Activated CD4-positive, CD25-positive, alpha-beta regulatory T cell treated with anti-CD3 and anti-CD28 coated beads, Interleukin-2, amount 50 U/mL, for 72 hours (primary cell): ENCODE measurements around the gene ODAPH.
"Not testable (repeated sequence)": the region's sequence is repeated elsewhere in the genome, so short reads cannot be mapped to it uniquely, and the experiment has no call there.

Source experiments
- DNase-seq: peaks from one replicate; pipeline ENCODE4 v3.0.0; 2021

Gene ODAPH, protein sequence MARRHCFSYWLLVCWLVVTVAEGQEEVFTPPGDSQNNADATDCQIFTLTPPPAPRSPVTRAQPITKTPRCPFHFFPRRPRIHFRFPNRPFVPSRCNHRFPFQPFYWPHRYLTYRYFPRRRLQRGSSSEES

DNA sequence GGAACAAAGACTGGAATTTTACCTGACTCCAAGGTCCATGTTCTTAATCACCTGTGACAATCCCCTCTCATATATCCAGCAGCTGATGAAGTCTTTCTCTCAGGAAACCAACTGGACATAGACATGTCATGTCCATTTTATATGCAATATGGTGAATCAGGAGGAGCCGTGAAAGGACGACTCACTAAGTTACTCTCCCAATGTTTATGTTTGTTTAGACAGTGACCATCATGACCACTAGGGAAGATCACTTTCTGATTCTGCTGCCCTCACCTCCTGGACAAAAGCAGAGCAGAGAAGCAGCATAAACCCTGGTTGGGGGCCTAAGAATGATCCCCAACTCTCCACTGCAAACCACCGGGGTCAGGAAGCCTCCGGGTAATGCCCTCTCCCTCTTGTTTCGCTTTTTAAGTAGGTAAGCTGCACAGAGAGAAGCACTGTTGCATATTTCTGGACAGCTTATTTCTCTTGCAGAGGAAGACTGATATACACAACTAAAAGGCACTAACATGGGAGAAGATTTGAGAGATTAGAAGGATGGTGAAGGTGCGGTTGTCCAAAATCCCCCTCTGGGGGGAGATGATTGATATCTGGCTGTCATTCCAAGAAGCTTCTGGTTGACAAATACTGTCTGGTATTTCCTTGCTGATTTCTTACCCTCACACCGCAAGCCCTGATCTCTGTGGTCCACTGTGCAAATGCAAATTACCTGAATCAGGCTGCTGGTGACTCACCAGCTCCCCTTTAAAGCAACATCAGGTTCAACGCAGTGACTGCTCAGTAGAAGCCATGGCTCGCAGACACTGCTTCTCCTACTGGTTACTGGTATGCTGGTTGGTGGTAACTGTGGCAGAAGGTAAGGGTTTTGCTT lies at the start of gene ODAPH:
TSS of gene ODAPH (plus strand) at position 773 of the 871 bp plus-strand sequence. CDS start at position 790, 17 bp downstream.
- DNase-seq: peak; percentile 35

DNA sequence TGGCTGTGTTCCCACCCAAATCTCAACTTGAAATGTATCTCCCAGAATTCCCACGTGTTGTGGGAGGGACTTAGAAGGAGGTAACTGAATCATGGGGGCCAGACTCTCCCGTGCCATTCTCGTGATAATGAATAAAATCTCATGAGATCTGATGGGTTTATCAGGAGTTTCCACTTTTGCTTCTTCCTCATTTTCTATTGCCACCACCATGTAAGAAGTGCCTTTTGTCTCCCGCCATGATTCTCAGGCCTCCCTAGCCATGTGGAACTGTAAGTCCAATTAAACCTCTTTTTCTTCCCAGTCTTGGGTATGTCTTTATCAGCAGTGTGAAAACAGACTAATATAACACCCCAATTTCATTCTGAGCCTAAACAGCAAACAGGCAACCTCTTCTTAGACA lies 46.3 kb upstream of the ODAPH start:
- not testable (repeated sequence) for DNase-seq

DNA sequence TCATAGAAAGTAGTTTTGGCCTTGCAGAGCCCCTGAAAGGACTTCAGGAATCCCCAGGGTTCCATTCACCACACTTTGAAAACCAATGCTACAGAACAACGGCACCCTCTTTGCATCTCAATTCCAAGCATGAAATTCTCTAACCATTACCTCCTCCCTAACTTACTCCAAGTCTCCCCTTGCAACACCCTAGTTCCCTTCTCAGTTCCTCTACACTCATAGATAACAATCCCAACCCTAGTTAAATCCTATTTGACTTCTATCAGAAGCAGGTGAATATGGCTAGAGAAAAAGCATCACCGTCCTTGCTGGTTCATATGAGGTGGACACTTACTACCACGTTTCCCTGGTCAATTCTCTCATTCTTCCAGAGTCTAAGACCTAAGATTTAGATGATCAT lies 44.0 kb upstream of the ODAPH start:
- DNase-seq: no peak

DNA sequence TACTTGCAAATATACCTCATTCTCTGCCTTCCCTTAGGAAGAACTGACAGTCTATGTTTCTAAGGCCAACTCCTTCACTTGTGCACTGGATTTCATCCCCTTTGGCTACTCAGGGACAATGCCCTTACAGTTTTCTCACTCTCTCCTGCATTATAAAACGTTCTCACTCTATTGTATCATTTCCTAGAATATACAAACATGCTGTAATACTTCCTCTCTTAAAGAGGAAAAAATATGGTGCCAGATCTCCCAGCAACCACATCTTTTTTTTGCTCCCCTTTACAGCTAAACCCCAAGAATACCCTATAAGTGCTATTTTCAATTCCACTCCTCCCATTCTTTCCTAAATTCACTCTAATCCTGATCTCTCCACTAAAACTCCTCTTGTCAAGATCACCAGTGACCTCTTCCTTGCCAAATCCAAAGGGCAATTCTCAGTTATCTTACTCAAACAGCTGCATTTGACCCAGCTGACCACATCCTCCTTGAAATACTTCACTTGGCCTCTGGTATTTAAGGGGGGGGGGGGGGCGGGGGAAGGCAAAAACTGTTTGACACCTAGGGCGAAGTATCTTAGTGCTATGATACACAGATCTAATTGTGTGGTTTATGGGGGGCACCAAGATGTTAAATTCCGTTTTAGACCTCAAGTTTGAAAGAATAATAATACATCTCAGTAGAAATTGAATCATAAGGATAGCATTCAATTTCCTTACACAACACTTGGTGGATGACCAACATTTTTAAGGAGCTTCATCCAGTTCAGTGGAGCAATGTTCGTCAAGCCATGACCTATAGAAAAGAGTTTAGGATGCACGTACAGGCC lies 43.3 kb upstream of the ODAPH start:
- no peak for DNase-seq

DNA sequence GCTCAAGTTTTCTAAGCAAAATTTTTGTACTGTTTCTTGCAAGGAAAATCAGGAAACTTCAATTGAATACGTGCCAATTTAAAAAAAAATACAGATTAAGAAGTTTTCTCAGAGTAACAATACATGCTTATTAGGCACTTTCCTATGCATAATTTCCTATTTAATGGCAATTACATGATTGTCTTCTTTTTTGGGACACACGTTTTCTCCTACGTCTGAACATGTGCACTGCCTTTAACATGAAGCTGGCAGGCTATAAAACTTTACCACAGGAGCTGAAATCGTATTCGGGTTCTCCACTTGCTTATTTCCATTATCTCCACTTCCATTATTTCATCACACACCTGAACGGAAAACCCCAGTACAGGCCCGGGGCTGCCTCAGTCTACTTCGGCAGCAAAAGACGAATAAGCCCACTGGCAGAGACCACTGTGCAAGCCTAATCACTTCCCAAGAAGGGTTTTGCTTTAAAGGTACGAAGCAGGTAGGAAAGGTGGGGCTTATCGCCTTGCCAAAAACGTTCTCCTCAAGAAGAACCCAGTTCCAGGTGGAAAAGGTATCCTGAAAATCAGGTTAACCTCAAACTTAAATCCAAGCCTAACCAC lies 42.2 kb upstream of the ODAPH start:
- no peak for DNase-seq

GRCh38 chr4:75514131-75514948 lies 41.5 kb upstream of the ODAPH start, which contains the start of the genes RCHY1 and THAP6:
RCHY1 (minus strand) TSS chr4:75514403; CDS start chr4:75514286, 117 bp downstream.
THAP6 (plus strand) TSS chr4:75514473; CDS start chr4:75515453, 980 bp downstream.
- DNase-seq: peak; percentile 91

GRCh38 chr4:75514949-75515612 lies 40.8 kb upstream of the ODAPH start:
- no peak for DNase-seq

DNA sequence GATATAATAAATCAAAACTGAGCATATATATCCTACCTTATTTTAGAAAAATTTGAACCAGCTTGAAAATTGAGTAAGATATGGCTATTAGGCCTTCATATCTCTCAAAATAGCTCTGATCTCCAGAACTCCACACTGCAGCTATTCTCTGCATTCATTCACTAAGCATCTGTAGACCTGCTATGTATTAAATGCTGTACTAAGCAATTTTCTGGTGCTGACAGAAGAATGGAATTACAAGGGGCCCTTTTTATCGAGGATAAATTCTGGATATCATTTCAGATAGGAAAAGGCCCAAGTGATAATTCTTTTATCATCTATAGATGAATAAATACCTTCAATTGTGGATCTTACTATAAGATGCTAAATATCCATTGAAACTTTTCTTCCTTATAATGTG lies 39.7 kb upstream of the ODAPH start:
- no peak for DNase-seq

- not testable (repeated sequence) for DNase-seq
Observed at GRCh38 chr4:75519452-75519851, 36.4 kb upstream of the ODAPH start.

- no peak for DNase-seq
Observed at GRCh38 chr4:75525086-75525485, 30.8 kb upstream of the ODAPH start.

DNA sequence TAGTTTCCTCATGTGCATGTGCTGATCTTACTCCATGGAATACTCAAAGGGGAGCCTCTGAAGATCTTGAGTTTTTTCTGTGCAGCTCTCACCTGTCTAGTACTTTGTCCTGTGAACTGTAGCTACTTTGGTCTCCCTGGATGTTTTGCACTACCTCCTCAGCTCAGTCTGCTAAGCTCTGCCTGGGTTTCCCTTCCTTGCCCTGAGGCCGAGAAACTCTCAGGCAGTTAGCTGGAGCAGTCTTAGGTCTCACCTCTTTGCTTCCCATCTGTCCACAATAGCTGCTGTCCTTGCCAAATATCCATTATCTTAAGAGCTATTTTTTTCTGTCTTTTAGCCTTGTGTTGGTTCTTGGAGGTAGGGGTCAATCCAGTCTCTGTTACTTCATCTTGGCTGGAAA lies 30.0 kb upstream of the ODAPH start:
- no peak for DNase-seq

- no peak for DNase-seq
Observed at GRCh38 chr4:75527482-75527881, 28.4 kb upstream of the ODAPH start.

GRCh38 chr4:75530556-75531322 lies 25.1 kb upstream of the ODAPH start:
- no peak for DNase-seq

GRCh38 chr4:75531536-75532143 lies 24.2 kb upstream of the ODAPH start:
- DNase-seq: not testable (repeated sequence)

DNA sequence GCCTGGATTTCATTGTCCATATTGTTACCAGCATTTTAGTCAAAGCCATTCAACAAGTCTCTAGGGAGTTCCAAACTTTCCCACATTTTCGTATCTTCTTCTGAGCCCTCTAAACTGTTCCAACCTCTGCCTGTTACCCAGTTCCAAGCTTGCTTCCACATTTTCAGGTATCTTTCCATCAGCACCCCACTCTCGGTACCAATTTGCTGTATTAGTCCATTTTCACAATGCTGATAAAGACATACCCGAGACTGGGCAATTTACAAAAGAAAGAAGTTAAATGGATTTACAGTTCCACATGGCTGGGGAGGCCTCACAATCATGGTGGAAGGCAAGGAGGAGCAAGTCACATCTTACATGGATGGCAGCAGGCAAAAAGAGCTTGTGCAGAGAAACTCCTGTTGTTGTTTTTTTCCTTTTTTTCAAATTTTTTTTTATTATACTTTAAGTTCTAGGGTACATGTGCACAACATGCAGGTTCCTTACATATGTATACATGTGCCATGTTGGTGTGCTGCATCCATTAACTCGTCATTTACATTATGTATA lies 22.5 kb upstream of the ODAPH start:
- DNase-seq: not testable (repeated sequence)

GRCh38 chr4:75533926-75534325 lies 21.9 kb upstream of the ODAPH start:
- DNase-seq: not testable (repeated sequence)

DNA sequence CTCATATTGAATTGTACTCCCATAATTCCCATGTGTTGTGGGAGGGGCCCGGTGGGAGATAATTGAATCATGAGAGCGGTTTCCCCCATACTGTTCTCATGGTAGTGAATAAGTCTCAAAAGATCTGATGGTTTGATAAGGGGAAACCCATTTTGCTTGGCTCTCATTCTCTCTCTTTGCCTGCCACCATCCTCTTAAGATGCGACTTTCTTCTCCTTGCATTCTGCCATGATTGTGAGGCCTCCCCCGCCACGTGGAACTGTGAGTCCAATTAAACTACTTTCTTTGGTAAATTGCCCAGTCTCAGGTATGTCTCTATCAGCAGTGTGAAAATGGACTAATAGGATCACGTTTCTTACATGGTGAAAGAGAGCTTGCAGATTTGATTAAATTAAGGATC lies 18.6 kb upstream of the ODAPH start:
- DNase-seq: not testable (repeated sequence)

GRCh38 chr4:75542824-75543223 lies 13.0 kb upstream of the ODAPH start:
- no peak for DNase-seq

DNA sequence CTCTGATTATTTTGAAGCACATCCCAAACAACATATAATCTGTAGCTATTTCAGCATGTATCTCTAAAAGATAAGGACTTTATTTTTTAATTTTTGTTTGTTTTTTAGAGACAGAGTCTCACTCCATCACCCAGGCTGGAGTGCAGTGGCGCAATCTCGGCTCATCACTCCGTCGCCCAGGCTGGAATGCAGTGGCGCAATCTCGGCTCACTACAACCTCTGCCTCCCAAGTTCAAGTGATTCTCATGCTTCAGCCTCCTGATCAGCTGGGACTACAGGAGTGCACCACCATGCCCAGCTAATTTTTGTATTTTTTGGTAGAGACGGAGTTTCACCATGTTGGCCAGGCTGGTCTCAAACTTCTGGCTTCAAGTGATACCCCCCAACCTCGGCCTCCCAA lies 11.6 kb upstream of the ODAPH start:
- DNase-seq: not testable (repeated sequence)

DNA sequence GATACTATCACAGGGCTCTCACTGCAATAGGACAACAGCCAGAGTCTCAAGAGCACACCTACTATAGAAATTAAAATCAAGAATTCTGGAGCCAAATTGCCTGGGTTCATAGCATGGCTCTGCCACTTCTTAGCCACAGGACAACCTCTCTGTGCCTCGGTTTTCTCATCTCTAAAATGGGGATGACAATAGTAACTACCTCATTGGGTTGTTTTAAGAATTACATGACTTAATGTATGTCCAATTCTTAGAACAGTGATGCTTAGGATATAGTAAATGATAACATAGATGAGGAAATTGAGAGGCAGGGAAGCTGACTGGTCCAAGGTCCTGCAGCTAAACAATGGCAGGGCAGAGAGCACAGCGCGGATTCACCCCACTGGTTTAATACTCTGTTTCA lies 11.0 kb upstream of the ODAPH start:
- DNase-seq: no peak
